Breast epithelium (tissue), 4 donors: ENCODE measurements around the gene PSMD2. TPM values are rescaled to one million over a fixed set of nuclear protein-coding genes. Genes with fewer than 3 reads are reported as not detected.
A peak's percentile ranks its signal among the peaks of the same experiment; 100 is the strongest.

Source experiments
- DNase-seq, 2 donors: peaks; one replicate each; pipeline ENCODE4 v3.0.0-alpha.2; 2019; ENCODE audit warnings: low spot score in 2 of 2
- H3K27ac ChIP-seq, 2 donors: fragments of 200-600 bp; sonication (generic) in 1 of 2; one replicate each; pipeline ENCODE4 v1.5.1; 2016 to 2019; ENCODE audit warnings: mild to moderate bottlenecking in 1 of 2
- H3K27me3 ChIP-seq, 2 donors: fragments of 200-600 bp; sonication (generic) in 1 of 2; one replicate each; pipeline versions ENCODE4 v1.5.1 to v1.6.0; 2017 to 2019; ENCODE audit warnings: control low read depth in 1 of 2, mild to moderate bottlenecking in 1 of 2
- H3K36me3 ChIP-seq: fragments of 200-600 bp; one replicate; pipeline ENCODE4 v1.5.1; 2019
- H3K4me1 ChIP-seq, 2 donors: fragments of 200-600 bp; sonication (generic); one replicate each; pipeline ENCODE4 v1.5.1; 2016 to 2019; ENCODE audit warnings: control low read depth in 1 of 2
- H3K4me3 ChIP-seq, 3 donors: fragments of 200-600 bp; sonication (generic); 1 replicate in 2 of 3; 2 replicates in 1 of 3; pipeline ENCODE4 v1.5.1; 2016 to 2019; ENCODE audit warnings: mild to moderate bottlenecking in 3 of 3, moderate library complexity in 2 of 3
- H3K9me3 ChIP-seq, 2 donors: fragments of 200-600 bp; sonication (generic) in 1 of 2; one replicate each; pipeline ENCODE4 v1.5.1; 2016 to 2019; ENCODE audit warnings: control low read depth in 1 of 2
- POLR2A ChIP-seq: fragments of 450-650 bp; IDR thresholded peaks from one replicate; pipeline ENCODE4 v1.6.1; 2016; ENCODE audit warnings: antibody characterized with exemption, mild to moderate bottlenecking, moderate library complexity
- POLR2AphosphoS5 ChIP-seq, 3 donors: sonication (generic); formaldehyde crosslinking; IDR thresholded peaks; one replicate each; pipeline ENCODE4 v1.6.1; 2017; ENCODE audit warnings: antibody characterized with exemption in 3 of 3
- intact Hi-C: fragments of 100-400 bp; cut with DNase I; formaldehyde crosslinking; loops from one replicate; pipeline ENCODE4 v1.15.1; 2023; ENCODE audit warnings: low total_unique reads
- total RNA-seq, 3 donors: library from RNA; depleted of rRNA; stranded (reverse); fragments of >200 nt; gene quantifications; one replicate each; pipeline ENCODE4 v1.1.0, GENCODE V29; 2016
- TF ChIP-seq, protein P1 (sequence below), 3 donors: fragments of 450-650 bp; IDR thresholded peaks; one replicate each; pipeline ENCODE4 v1.5.1; 2016 to 2017; ENCODE audit warnings: antibody characterized with exemption in 3 of 3, mild to moderate bottlenecking in 3 of 3, moderate library complexity in 3 of 3

The PSMD2 gene
- total RNA-seq, 3 donors from 2014 or later: 201 to 275 (median 214) TPM

DNA sequence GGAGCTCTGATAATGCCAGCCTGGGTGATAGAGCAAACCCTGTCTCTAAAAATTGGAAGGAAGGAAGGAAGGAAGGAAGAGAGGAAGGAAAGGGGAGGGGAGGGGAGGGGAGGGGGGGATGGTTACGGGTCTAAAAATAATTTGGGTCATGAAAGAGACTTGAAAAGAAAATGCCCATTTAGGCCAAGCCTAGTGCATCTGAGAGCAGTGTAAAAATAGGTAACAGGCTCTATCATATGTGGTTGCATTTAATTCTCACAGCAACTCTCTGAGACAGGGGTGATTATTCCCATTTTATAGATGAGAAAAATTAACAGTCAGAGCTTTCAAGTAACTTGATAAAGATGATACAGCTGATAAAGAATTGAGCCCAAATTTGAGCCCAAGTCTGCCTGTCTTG lies 26.8 kb upstream of the PSMD2 start:
- TF ChIP-seq POLR2AphosphoS5 (IDR thresholded peaks at IDR 0.05) (no peak), POLR2A (no peak)
- TF ChIP-seq, protein P1, sequence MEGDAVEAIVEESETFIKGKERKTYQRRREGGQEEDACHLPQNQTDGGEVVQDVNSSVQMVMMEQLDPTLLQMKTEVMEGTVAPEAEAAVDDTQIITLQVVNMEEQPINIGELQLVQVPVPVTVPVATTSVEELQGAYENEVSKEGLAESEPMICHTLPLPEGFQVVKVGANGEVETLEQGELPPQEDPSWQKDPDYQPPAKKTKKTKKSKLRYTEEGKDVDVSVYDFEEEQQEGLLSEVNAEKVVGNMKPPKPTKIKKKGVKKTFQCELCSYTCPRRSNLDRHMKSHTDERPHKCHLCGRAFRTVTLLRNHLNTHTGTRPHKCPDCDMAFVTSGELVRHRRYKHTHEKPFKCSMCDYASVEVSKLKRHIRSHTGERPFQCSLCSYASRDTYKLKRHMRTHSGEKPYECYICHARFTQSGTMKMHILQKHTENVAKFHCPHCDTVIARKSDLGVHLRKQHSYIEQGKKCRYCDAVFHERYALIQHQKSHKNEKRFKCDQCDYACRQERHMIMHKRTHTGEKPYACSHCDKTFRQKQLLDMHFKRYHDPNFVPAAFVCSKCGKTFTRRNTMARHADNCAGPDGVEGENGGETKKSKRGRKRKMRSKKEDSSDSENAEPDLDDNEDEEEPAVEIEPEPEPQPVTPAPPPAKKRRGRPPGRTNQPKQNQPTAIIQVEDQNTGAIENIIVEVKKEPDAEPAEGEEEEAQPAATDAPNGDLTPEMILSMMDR (IDR thresholded peaks at IDR 0.05): no peak
- no peak for DNase-seq

GRCh38 chr3:184275381-184275701 lies 23.7 kb upstream of the PSMD2 start:
- Histone ChIP-seq H3K36me3 (no peaks in the 10 kb centered on the region), H3K27me3 (peaks cover 0 to 36% of the 10 kb centered on the region in 2 donors), H3K9me3 (no peaks in the 10 kb centered on the region), H3K27ac (no peak overlapping the region), H3K4me1 (no peaks in the 10 kb centered on the region), H3K4me3 (no peak overlapping the region)
- intact Hi-C loops: no loop called here
- TF ChIP-seq POLR2A: no peak
- no peak for TF ChIP-seq POLR2AphosphoS5 (IDR thresholded peaks at IDR 0.05)
- TF ChIP-seq, protein P1 (IDR thresholded peaks at IDR 0.05): no peak
- DNase-seq: no peak

More for the DNA sequence above, 26.8 kb upstream of the PSMD2 start:
- Histone ChIP-seq H3K27me3 (peaks cover 0 to 27% of the 10 kb centered on the region in 2 donors), H3K4me3 (no peak overlapping the region), H3K9me3 (no peaks in the 10 kb centered on the region), H3K36me3 (no peaks in the 10 kb centered on the region), H3K27ac (no peak overlapping the region), H3K4me1 (no peaks in the 10 kb centered on the region)
- intact Hi-C loops: no loop called here

- TF ChIP-seq POLR2AphosphoS5 (IDR thresholded peaks at IDR 0.05) (no peak), POLR2A (no peak)
- TF ChIP-seq, protein P1 (IDR thresholded peaks at IDR 0.05): no peak
- Histone ChIP-seq H3K4me3 (peak within 1 kb of the TSS in 2 of 3 donors; percentile 24 to 44), H3K9me3 (no peaks in the 10 kb centered on the region), H3K4me1 (no peaks in the 10 kb centered on the region), H3K36me3 (no peaks in the 10 kb centered on the region), H3K27me3 (peaks cover 0 to 36% of the 10 kb centered on the region in 2 donors), H3K27ac (no peak within 1 kb of the TSS)
- intact Hi-C loops: no loop called here
- DNase-seq: no peak
These were observed 22.8 kb upstream of the PSMD2 start, which contains the start of gene ECE2 for GRCh38 chr3:184275961-184276910. TSS of gene ECE2 (plus strand) at chr3:184276022. CDS start at chr3:184276154, 132 bp downstream.

- intact Hi-C loops: no loop called here
- peaks cover 0 to 36% of the 10 kb centered on the region in 2 donors for H3K27me3 ChIP-seq
- no peaks in the 10 kb centered on the region for H3K36me3 ChIP-seq
These were observed 21.7 kb upstream of the PSMD2 start for GRCh38 chr3:184277366-184277765.

More at GRCh38 chr3:184277366-184277765, 21.7 kb upstream of the PSMD2 start:
- no peak overlapping the region for H3K27ac ChIP-seq
- no peak for DNase-seq
- H3K4me1 ChIP-seq: no peaks in the 10 kb centered on the region
- TF ChIP-seq POLR2AphosphoS5 (IDR thresholded peaks at IDR 0.05) (no peak), POLR2A (no peak)
- TF ChIP-seq, protein P1 (IDR thresholded peaks at IDR 0.05): no peak
- H3K4me3 ChIP-seq: no peak overlapping the region
- H3K9me3 ChIP-seq: no peaks in the 10 kb centered on the region
